IPS-NIHi11 (cell line): ENCODE measurements around the gene TMC5.
"Not testable (repeated sequence)": the region's sequence is repeated elsewhere in the genome, so short reads cannot be mapped to it uniquely, and the experiment has no call there.

ENCODE experiments used
- DNase-seq: peaks from one replicate; pipeline ENCODE4 v3.0.0; 2012; ENCODE audit warnings: mixed read lengths, low spot score

Gene TMC5, protein sequence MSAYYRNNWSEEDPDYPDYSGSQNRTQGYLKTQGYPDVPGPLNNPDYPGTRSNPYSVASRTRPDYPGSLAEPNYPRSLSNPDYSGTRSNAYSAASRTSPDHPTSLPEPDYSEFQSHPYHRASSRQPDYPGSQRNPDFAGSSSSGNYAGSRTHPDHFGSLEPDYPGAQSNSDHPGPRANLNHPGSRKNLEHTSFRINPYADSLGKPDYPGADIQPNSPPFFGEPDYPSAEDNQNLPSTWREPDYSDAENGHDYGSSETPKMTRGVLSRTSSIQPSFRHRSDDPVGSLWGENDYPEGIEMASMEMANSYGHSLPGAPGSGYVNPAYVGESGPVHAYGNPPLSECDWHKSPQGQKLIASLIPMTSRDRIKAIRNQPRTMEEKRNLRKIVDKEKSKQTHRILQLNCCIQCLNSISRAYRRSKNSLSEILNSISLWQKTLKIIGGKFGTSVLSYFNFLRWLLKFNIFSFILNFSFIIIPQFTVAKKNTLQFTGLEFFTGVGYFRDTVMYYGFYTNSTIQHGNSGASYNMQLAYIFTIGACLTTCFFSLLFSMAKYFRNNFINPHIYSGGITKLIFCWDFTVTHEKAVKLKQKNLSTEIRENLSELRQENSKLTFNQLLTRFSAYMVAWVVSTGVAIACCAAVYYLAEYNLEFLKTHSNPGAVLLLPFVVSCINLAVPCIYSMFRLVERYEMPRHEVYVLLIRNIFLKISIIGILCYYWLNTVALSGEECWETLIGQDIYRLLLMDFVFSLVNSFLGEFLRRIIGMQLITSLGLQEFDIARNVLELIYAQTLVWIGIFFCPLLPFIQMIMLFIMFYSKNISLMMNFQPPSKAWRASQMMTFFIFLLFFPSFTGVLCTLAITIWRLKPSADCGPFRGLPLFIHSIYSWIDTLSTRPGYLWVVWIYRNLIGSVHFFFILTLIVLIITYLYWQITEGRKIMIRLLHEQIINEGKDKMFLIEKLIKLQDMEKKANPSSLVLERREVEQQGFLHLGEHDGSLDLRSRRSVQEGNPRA

DNA sequence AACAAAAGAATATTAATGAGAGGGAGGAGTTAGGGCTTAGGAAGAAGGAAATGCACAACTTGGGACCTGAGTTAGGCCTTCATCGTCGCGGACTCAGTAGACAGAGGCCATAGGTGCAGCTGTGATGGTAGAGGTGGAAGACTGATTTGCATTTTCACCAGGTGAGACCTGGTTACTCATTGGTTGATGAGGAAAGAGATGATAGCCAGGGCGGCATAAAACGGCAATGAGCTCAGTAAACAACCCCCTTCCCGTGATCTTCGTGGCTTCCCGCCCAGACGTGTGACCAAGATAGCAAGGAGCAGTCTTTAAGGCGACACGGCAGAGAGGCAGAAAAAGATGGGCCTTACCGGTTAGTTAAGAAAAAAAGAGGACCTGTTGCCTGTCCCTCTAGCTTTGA lies at the start of gene TMC5:
Gene TMC5, plus strand, starts transcription at position 244 of the 400 bp plus-strand sequence. CDS start 22,156 bp downstream, outside the sequence.
- no peak for DNase-seq

DNA sequence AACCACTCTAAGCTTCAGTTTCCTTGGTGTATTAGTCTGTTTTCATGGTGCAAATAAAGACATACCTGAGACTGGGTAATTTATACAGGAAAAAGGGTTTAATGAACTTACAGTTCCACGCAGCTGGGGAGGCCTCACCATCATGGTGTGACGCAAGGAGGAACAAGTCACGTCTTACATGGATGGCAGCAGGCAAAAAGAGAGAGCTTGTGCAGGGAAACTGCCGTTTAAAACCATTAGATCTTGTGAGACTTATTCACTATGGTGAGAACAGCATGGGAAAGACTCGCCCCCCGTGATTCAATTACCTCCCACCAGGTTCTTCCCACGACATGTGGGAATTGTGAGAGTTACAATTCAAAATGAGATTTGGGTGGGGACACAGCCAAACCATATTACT lies 45.1 kb upstream of the TMC5 start:
- not testable (repeated sequence) for DNase-seq

DNA sequence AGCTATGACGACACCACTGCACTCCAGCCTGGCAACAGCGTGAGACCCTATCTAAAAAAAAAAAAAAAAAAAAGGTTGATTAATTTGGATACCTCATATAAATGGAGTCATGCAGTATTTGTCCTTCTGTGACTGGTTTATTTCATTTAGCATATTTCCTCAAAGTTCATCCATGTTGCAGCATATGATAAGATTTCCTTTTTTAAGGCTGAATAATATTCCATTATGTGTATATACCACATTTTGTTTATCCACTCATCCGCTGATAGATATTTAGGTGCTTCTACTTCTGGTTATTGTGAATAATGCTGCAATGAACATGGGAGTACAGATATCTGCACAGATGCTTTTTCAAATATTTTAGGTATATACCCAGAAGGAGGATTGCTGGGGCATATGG lies 43.3 kb upstream of the TMC5 start:
- DNase-seq: no peak

DNA sequence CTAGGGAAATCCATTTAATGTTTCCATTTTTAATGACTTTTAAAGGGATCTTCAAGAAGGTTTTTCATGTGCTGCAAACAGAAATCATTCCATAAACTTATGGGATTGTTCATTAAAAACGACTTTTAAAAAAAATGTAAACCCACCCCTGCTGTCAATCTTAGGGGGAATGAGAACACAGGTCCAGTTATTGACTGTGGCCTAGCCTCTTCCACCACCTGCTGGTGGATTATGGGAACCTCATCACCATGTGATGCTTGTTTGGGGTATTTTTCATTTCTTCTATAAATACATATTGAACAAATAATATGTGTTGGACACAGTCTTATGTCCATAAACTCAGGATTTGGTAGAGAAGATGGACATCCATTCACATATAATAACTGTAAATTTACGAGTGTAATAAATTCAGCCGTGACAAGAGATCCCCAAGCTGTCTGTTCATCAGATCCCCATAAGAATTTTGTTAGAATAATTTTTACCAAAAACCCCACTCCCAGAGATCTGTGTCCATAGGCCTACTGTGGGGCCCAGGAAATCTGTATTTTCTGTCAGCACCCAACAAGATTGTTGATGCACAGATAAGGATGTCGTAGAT lies 42.0 kb upstream of the TMC5 start:
- DNase-seq: peak; percentile 81

DNA sequence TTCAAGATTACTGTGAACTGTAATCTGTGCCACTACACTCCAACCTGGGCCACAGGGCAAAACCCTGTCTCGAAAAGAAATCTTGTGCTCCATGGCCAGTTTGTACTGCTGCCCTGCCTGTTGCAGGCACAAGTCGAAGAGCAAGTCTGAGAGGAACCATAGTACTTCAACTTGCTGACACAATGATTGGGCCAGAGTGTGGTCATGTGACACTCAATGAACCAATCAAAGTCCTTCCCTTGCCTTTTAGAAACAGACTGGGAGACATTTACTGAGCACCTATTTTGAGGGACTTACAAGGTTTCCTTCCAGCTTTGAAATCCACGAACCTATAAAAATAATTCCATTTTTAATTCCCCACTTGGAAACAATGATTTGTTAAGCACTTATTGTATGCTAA lies 39.8 kb upstream of the TMC5 start:
- DNase-seq: peak; percentile 38

DNA sequence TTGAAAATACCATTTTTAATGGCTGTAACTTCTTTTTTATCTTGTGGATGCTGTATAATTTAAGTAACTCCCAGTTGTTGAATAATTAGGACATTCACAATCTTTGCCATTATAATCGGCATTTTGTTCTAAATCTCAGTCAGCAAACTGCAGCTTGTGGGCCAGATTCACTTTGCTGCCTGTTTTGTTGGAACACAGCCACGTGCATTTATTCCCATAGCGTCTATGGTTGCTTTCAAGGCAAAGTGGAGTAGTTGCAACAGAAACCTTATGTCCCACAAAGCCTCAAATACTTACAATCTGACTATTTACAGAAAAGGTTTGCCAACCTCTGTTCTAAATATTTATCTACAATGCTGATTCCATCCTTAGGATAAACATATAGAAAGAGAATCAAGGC lies 39.2 kb upstream of the TMC5 start:
- DNase-seq: no peak

DNA sequence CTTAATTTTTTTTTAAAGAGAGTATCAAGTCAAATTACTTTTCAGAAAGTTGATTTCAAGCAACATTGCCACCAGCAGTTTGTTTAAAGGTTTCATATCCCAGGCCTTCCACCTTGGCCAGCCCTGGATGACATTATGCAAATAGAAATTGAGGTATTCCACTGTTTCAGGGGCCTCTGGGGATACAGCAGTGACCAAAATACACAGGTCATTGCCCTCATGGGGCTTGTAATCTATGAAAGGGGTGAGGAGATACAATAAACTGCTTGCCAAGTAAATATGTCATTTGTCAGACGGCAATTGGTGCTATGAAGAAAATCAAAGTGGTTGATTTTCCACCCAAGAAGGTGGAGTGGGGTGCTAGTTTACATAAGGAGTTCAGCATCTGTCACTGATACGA lies 37.8 kb upstream of the TMC5 start:
- DNase-seq: no peak

DNA sequence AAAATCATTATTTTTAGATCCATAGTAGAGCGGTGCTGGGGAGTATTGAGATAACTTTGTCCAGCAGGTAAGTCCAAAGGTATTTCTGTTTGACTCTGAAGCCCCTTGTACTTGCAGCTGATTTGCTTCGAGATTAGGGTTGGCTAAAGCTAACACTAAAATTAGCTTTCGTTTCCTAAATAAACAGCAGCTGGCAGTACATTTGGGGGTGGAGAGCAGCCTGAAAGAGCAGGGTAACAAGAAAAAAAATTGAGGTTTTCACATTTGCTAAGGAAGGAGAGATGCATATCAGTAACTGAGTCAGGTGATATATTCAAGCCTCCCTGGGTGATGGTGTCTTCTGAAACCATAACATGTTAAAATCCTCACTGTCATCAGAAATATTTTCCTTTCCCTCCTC lies 37.4 kb upstream of the TMC5 start:
- DNase-seq: no peak

DNA sequence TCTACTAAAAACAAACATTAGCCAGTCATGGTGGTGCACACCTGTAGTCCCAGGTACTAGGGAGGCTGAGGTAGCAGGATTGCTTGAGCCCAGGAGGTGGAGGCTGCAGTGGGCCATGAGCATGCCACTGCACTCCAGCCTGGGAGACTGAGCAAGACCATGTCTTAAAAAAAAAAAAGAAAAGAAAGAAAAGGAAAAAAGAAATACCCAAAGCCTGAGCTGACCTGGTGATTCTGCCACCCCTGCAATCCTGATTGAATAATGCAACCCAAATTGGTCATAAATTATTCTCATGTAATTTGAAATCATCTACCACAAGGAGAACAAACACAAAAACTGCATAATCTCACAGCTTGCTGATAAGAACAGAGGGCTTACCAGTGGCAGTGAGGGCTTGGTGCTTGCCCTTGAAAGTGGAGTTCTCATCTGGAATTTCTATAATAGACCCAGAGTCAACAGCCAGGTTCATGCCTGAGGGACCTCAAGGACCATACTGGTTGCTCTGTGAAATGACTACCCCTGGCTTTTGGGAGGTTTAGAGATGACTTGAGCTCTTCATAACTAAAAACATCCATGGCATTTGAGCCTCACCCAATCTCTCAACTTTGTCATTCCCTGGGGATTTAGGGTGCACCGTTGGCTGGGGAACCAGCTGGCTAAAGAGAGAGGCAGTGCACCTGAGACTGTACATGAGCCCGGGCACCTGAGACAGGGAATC lies 35.4 kb upstream of the TMC5 start:
- DNase-seq: no peak

DNA sequence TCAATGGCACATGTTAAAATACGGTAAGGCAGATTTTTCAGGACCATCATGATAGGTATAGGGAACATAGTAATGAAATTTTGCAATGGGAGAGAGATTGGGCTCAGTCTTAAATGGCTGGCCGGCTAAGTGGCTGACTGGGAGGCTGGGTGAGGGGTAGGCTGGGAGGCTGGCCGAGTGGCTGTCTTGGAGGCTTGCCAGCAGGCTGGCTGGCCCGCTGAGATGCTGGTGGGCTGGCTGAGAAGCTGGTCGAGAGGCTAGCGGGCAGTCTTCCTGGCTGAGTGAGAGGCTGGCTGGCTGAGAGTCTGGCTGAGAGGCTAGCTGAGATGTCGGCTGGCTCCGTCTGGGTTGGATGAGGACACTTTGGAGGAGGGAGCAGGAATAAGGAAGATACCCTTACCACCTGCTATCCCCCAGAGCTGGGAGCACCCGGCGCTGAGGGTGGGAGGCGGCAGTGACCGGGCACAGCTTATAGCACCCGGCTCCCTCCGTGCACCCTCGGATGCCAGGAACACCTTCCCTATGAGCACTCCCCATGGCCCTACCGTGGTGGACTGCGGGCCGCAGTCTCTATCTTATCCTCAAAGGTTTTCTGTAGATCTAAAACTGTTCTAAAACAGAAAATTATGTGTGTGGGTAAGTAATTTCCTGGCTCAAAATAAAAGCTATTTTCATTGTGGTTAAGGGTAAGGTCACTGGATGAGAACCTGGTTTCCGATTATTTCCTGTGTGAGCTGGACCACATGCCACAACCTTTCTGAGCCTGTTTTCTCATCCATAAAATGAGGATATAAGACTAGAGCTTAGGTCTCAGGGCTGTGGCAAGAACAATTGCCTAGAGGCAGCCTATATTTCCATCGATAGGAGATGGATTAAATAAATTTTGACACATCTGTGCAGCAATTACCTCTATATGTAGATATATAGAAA lies 34.5 kb upstream of the TMC5 start:
- peak; percentile 13 for DNase-seq

DNA sequence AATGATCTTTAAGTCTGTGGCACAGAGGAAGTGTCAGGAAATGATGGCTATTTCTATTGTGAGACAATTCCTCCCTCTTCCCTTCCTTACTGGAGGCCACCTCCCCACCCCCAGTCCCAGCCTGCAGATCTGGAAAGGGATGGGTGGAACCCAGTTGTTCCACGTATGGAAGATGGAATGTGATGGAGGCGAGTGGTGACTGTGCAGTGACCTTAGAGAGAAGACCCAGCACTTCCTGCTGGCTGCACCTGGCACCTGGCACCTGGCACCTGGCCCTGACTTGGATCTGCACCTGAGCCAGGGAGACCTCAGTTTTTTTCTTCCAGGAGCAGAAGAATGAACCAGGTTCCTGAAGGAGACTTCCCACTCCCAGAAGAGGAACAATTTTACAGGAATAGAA lies 33.0 kb upstream of the TMC5 start:
- DNase-seq: peak; percentile 18

DNA sequence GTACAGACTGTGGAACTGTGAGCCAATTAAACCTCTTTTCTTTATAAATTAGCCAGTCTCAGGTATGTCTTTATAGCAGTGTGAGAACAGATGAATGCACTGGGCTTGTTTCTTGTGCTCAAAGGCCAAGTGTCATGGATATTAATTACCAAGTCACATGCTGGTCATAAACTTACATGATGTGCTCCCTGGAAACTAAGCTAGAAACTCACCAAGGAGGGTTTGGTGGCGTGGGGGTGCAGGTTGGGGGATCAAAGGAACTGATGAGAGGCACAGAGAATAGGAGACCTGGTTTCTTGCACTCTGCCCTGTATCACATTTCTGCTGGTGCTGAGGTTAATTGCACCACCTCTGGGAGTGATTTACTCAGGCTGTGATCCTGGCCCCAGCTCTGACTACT lies 31.2 kb upstream of the TMC5 start:
- no peak for DNase-seq

DNA sequence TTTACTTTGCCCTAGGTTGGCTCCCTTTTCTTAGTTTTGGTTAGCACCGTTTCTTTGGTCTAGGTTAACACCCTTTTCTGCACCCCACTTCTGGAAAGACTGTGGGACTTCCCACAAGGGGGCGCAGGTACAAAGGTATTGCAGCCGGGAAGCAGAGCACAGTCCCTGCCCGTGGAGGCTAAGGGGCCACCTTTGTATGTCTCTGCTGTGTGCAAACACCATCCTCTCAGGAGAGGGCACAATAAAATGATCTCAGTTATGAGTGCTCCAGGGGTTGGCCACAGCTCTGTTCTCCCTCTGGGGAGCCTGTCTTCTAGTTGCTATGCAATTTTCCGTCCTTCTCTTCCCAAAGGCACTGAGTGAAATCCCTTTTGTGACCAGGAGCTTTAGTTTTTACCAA lies 28.4 kb upstream of the TMC5 start:
- peak; percentile 72 for DNase-seq

DNA sequence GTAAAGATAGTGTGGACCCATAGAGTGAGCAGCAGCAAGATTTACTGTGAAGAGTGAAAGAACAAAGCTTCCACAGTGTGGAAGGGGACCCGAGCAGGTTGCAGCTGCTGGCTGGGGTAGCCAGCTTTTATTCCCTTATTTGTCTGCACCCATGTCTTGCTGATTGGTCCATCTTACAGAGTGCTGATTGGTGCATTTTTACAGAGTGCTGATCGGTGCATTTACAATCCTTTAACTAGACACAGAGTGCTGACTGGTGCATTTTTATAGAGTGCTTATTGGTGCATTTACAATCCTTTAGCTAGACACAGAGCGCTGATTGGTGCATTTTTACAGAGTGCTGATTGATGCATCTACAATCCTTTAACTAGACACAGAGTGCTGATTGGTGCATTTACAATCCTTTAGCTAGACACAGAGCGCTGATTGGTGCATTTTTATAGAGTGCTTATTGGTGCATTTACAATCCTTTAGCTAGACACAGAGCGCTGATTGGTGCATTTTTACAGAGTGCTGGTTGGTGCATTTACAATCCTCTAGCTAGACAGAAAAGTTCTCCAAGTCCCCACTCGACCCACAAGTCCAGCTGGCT lies 26.4 kb upstream of the TMC5 start:
- not testable (repeated sequence) for DNase-seq

DNA sequence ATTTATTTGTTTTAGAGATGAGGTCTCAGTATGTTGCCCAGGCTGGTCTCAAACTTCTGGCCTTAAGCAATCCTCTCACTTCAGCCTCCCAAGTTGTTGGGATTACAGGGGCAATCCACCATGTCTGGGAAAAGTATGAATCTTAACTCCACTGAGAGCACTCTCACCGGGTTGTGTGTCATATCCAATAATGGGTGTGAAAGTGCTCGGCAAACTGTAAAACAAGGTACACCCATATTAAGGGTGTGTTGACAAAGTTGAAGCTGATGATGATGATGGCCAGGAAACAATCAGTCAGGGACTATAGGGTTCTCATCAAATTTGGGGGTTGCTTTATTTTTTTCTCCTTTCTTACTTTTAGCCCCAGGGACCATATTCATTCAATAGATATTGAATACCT lies 25.3 kb upstream of the TMC5 start:
- DNase-seq: no peak

DNA sequence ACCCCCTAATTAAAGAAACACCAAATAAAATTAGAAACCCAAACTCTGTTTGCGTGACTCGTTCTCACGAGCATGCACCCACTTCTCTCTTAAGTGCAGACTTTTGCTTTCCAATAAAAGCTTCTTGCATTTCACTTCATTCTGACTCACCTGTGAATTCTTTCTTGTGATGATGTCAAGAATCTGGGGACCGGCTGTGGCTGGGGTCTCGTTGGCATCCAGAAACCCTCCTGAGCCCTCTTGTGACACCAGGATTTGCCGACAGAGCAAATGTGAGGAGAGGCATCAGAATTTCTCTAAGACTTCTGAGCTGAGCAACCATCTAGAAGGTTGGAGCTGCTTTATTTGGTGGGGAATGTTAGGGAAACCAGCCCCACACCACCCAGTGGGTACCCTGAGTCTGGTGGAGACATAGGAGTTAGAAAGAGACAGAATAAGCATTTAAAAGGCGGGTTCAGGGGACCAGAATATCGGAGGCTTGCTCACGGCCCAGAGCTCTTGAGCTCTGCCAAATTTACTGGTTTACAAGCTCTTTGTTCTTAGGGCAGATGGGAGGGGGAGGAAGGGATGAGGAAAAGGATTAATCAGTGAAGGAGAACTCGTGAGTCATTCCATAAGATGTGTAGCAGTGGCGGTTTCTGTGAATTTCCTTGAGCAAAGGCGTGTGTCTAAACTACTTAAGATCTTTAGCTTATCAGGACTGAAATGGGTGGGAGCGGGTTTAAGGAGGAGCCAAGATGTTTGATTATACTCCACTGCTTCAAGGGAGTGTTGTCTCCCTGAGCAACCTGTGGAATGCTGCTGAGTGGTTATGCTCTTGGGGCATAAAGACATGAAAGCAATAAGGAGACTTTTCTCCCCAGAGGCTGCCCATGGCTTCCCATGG lies 24.2 kb upstream of the TMC5 start:
- DNase-seq: no peak

DNA sequence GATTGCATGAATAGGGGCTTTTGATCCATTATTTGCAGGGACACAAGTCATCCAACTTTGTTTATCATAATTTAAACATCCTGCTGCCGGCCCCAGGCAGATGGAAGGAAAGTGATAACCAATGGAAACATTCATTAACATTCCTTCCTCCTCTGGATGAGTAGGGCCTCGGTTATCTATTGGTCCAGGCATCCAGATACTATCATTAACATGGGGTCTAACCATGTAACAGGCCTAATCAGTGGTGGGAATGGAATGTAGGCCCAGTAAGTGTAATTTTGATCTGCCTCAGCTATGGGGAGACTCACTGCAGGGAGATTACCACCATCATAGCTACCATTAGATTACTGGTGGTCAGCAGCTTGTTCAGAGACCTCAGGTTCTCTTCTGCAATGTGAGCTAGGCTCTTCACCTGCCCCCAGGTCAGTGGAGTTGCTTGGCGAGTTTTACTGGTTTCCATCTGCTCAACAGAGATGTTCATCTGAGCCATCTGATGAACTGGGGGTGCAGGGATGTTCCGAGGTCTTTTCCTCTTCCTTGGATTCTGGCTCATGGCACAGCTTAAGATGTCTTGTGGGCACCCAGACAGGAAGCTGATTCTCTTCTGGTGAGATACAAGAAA lies 21.9 kb upstream of the TMC5 start:
- DNase-seq: not testable (repeated sequence)

DNA sequence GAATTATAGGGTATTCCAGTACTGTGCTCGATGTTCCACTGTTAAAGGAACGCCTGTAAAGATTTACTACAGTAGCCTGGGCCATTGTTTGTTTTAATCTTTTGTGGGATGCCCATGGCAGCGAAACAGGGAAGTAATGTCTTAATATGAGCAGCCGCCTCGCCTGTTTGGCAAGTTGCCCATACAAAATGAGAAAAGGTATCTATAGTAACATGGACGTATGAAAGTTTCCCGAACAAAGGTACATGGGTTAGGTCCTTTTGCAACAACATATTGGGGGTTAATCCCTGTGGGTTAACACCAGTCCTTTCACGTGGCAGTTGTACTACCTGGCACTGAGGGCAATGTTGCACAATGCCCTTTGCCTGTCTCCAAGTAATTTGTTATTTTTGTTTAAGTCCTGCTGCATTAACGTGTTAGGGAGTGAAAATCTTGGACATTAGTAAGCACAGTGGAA lies 21.1 kb upstream of the TMC5 start:
- no peak for DNase-seq

DNA sequence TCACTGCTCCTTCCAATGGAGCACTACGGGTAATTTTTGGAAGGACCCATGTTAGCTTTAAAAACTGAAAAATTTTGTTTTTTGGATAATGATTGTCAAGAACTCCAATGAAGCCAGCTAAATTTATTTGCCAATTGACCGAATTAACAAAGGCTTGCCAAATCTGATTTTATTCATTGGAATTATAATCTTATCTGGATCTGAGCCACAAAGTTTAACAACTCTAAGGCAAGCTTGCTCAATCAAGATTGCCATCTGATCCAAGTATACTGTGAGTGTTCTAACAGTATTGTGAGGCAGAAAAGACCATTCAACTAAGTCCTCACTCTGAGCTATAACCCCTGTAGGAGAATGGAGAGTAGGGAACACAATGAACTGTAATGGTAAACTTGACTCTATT lies 20.3 kb upstream of the TMC5 start:
- DNase-seq: not testable (repeated sequence)
